Endothelial cell of umbilical vein (primary cell): ENCODE results near the gene MRPS14.

Source experiments
- GATA2 ChIP-seq: IDR thresholded peaks from 2 replicates; pipeline ENCODE4 v1.7.0; 2011; ENCODE audit warnings: low read depth, mild to moderate bottlenecking, moderate library complexity, mixed read lengths, low read length; ENCODE audit not compliant: insufficient read length, insufficient read depth
- JUN ChIP-seq: IDR thresholded peaks from 2 replicates; pipeline ENCODE4 v1.6.1; 2011; ENCODE audit warnings: borderline replicate concordance, low read depth; ENCODE audit not compliant: insufficient read length, insufficient read depth
- POLR2A ChIP-seq: IDR thresholded peaks from 2 replicates; pipeline ENCODE4 v1.6.1; 2012; ENCODE audit warnings: low read depth, mild to moderate bottlenecking, control low read depth, low read length
- POLR2AphosphoS5 ChIP-seq: IDR thresholded peaks from 2 replicates; pipeline ENCODE4 v1.6.1; 2012; ENCODE audit warnings: low read depth, mild to moderate bottlenecking, control low read depth, low read length, moderate library complexity; ENCODE audit not compliant: insufficient read depth
- TF ChIP-seq, protein P1 (sequence below), 2 donors: IDR thresholded peaks; 1 replicate in 1 of 2; 2 replicates in 1 of 2; pipeline ENCODE4 v1.5.1; 2011; ENCODE audit warnings: low read length in 2 of 2, mild to moderate bottlenecking in 2 of 2, moderate library complexity in 2 of 2, control low read depth in 1 of 2, inconsistent platforms in 1 of 2, low read depth in 1 of 2; ENCODE audit not compliant: insufficient read depth in 1 of 2; ENCODE audit errors: extremely low read depth in 1 of 2
- TF ChIP-seq, protein P2 (sequence below): IDR thresholded peaks from 2 replicates; pipeline ENCODE4 v1.6.1; 2011; ENCODE audit not compliant: insufficient read depth, insufficient read length

DNA sequence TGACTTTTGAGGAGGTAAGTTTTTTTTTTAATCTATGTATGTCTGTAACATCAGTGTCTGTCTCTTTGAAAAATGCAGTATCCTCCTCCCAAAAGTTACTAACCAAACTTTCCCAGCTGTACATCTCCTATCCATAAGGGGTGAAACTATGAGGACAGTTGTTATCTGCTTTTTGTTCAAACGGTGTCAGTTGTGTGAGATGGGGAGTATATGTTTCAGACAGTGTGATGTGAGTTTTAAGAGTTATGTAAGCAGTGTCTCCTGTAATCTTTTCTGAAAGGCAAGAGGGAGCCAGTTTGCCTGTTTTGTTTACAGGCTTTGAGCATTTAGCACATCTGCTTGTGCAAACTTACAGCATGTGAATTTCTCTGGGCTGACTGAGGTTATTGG, 58.3 kb downstream of the MRPS14 start:
- TF ChIP-seq, protein P1, sequence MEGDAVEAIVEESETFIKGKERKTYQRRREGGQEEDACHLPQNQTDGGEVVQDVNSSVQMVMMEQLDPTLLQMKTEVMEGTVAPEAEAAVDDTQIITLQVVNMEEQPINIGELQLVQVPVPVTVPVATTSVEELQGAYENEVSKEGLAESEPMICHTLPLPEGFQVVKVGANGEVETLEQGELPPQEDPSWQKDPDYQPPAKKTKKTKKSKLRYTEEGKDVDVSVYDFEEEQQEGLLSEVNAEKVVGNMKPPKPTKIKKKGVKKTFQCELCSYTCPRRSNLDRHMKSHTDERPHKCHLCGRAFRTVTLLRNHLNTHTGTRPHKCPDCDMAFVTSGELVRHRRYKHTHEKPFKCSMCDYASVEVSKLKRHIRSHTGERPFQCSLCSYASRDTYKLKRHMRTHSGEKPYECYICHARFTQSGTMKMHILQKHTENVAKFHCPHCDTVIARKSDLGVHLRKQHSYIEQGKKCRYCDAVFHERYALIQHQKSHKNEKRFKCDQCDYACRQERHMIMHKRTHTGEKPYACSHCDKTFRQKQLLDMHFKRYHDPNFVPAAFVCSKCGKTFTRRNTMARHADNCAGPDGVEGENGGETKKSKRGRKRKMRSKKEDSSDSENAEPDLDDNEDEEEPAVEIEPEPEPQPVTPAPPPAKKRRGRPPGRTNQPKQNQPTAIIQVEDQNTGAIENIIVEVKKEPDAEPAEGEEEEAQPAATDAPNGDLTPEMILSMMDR (IDR thresholded peaks at IDR 0.05; ENCODE audit: extremely low read depth in 1 of 2, insufficient read depth in 1 of 2, low read depth in 1 of 2, low read length in 2 of 2) = no peak
- no peak for TF ChIP-seq POLR2A
- TF ChIP-seq GATA2 = no peak
- TF ChIP-seq POLR2AphosphoS5 = no peak
- TF ChIP-seq, protein P2, sequence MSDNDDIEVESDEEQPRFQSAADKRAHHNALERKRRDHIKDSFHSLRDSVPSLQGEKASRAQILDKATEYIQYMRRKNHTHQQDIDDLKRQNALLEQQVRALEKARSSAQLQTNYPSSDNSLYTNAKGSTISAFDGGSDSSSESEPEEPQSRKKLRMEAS = no peak
- no peak for TF ChIP-seq JUN
